GM23248 (cell line): ENCODE results near the gene ADAMTSL2. TPM values are rescaled to one million over a fixed set of nuclear protein-coding genes. Genes with fewer than 3 reads are reported as not detected.

Experiments
- DNase-seq: peaks from one replicate; pipeline ENCODE4 v3.0.0-alpha.2; 2015
- H2AFZ ChIP-seq: fragments of 200-600 bp; sonication (generic); 2 replicates; pipeline ENCODE4 v1.6.1; 2016; ENCODE audit warnings: antibody characterized with exemption
- H3F3A ChIP-seq: fragments of 200-600 bp; sonication (generic); 2 replicates; pipeline ENCODE4 v1.6.1; 2016; ENCODE audit warnings: mild to moderate bottlenecking, antibody characterized with exemption, mixed run types; ENCODE audit not compliant: insufficient read depth
- H3K27ac ChIP-seq: fragments of 200-600 bp; sonication (generic); 2 replicates; pipeline ENCODE4 v1.5.1; 2016; ENCODE audit warnings: mild to moderate bottlenecking
- H3K27me3 ChIP-seq: fragments of 200-600 bp; sonication (generic); replicated peaks from 2 replicates; pipeline ENCODE4 v1.6.1; 2016; ENCODE audit warnings: mild to moderate bottlenecking; ENCODE audit not compliant: insufficient read depth
- H3K36me3 ChIP-seq: fragments of 200-600 bp; sonication (generic); 2 replicates; pipeline ENCODE4 v1.6.1; 2016; ENCODE audit warnings: low read depth, mild to moderate bottlenecking
- H3K4me1 ChIP-seq: fragments of 200-600 bp; sonication (generic); 2 replicates; pipeline ENCODE4 v1.6.1; 2016; ENCODE audit warnings: mild to moderate bottlenecking; ENCODE audit not compliant: insufficient read depth
- H3K4me2 ChIP-seq: fragments of 200-600 bp; sonication (generic); one replicate; pipeline ENCODE4 v1.6.1; 2016; ENCODE audit warnings: mild to moderate bottlenecking; ENCODE audit not compliant: unreplicated experiment
- H3K4me3 ChIP-seq: fragments of 200-600 bp; sonication (generic); 2 replicates; pipeline ENCODE4 v1.5.1; 2016; ENCODE audit warnings: mild to moderate bottlenecking
- H3K79me2 ChIP-seq: fragments of 200-600 bp; sonication (generic); 2 replicates; pipeline ENCODE4 v1.6.1; 2016; ENCODE audit warnings: mild to moderate bottlenecking; ENCODE audit not compliant: insufficient read depth
- H3K9ac ChIP-seq: fragments of 200-600 bp; sonication (generic); 2 replicates; pipeline ENCODE4 v1.6.1; 2016; ENCODE audit warnings: mild to moderate bottlenecking
- H3K9me2 ChIP-seq: fragments of 200-600 bp; sonication (generic); 2 replicates; pipeline ENCODE4 v1.6.1; 2016; ENCODE audit warnings: mixed run types, mild to moderate bottlenecking, moderate library complexity; ENCODE audit not compliant: insufficient read depth
- H3K9me3 ChIP-seq: fragments of 200-600 bp; sonication (generic); one replicate; pipeline ENCODE4 v1.6.1; 2017; ENCODE audit warnings: low read depth
- H4K20me1 ChIP-seq: fragments of 200-600 bp; sonication (generic); 2 replicates; pipeline ENCODE4 v1.6.0; 2016; ENCODE audit not compliant: insufficient read depth
- EZH2 ChIP-seq: fragments of 200-600 bp; sonication (generic); IDR thresholded peaks from 2 replicates; pipeline ENCODE4 v1.6.1; 2018; ENCODE audit warnings: antibody characterized with exemption, mild to moderate bottlenecking; ENCODE audit not compliant: insufficient read depth, poor library complexity, severe bottlenecking
- EZH2phosphoT487 ChIP-seq: fragments of 200-600 bp; sonication (generic); IDR thresholded peaks from 2 replicates; pipeline ENCODE4 v1.6.1; 2018; ENCODE audit warnings: antibody characterized with exemption, moderate library complexity, mild to moderate bottlenecking, low read depth; ENCODE audit not compliant: insufficient read depth
- WGBS, 2 experiments: methylation state at CpG; one replicate each; pipeline ENCODE4 v1.1.6; 2015 to 2017; ENCODE audit warnings: low lambda C conversion rate in 2 of 2, low coverage in 1 of 2; ENCODE audit errors: missing lambda C conversion rate in 2 of 2; 5-methylcytosine and 5-hydroxymethylcytosine counted together
- in situ Hi-C: fragments of 300-500 bp; cut with MboI; formaldehyde crosslinking; loops from 2 replicates; pipeline ENCODE4 v1.15.0; 2020
- polyA plus RNA-seq: library from polyadenylated mRNA; unstranded; fragments of >200 nt; fragmentation: Nextera tagmentation; extraction: Ambion mirVana; gene quantifications from 2 replicates; pipeline ENCODE4 v1.2.1, GENCODE V29; 2016
- total RNA-seq: library from RNA; depleted of rRNA; stranded (reverse); fragments of >200 nt; shearing (Covaris generic); gene quantifications from 2 replicates; pipeline ENCODE4 v1.2.3, GENCODE V29; 2014

Gene ADAMTSL2
- total and polyA plus RNA-seq, 2 experiments from 2014 or later: 0.11 TPM; not detected in 1

GRCh38 chr9:133572821-133573361 lies 38.4 kb downstream of the ADAMTSL2 start:
- in situ Hi-C loops: no loop called here
- Histone ChIP-seq H3K27me3 (peaks cover 31% of the 10 kb centered on the region), H4K20me1 (no peaks in the 10 kb centered on the region), H3K36me3 (no peaks in the 10 kb centered on the region), H3K4me3 (no peak overlapping the region), H3K9me3 (no peaks in the 10 kb centered on the region), H3K4me1 (no peaks in the 10 kb centered on the region), H3F3A (no peaks in the 10 kb centered on the region), H3K4me2 (no peak overlapping the region), H3K79me2 (no peaks in the 10 kb centered on the region), H3K9ac (no peak overlapping the region), H3K27ac (no peak overlapping the region), H3K9me2 (no peaks in the 10 kb centered on the region), H2AFZ (no peak overlapping the region)
- DNase-seq: peak; percentile 36
- 0 to 3% methylated on average over 11 to 12 of the region's 15 CpGs for WGBS, 2 experiments
- TF ChIP-seq EZH2phosphoT487 (no peak), EZH2 (no peak)

GRCh38 chr9:133573791-133574515 lies 39.4 kb downstream of the ADAMTSL2 start:
- no peak overlapping the region for H3K9ac ChIP-seq
- peaks cover 31% of the 10 kb centered on the region for H3K27me3 ChIP-seq
- WGBS, 2 experiments: 65 to 67% methylated on average over 18 to 21 of the region's 21 CpGs
- H3K4me3 ChIP-seq: no peak overlapping the region
- H3K27ac ChIP-seq: no peak overlapping the region
- in situ Hi-C loops: no loop called here
- no peaks in the 10 kb centered on the region for H3K4me1 ChIP-seq
- no peak for DNase-seq
- H3K36me3 ChIP-seq: no peaks in the 10 kb centered on the region
- no peaks in the 10 kb centered on the region for H3K9me3 ChIP-seq
- H4K20me1 ChIP-seq: no peaks in the 10 kb centered on the region
- no peaks in the 10 kb centered on the region for H3K9me2 ChIP-seq
- H3K4me2 ChIP-seq: no peak overlapping the region
- TF ChIP-seq EZH2phosphoT487: no peak
- TF ChIP-seq EZH2: no peak
- H3F3A ChIP-seq: no peaks in the 10 kb centered on the region
- H2AFZ ChIP-seq: no peak overlapping the region
- H3K79me2 ChIP-seq: no peaks in the 10 kb centered on the region

GRCh38 chr9:133574771-133575170 lies 40.3 kb downstream of the ADAMTSL2 start:
- no peak for DNase-seq
- no peaks in the 10 kb centered on the region for H3K79me2 ChIP-seq
- no peak overlapping the region for H3K4me2 ChIP-seq
- no peaks in the 10 kb centered on the region for H3K9me2 ChIP-seq
- H3K4me1 ChIP-seq: no peaks in the 10 kb centered on the region
- WGBS, 2 experiments: 58 to 60% methylated on average over 13 to 15 of the region's 17 CpGs
- no peak overlapping the region for H3K4me3 ChIP-seq
- no peaks in the 10 kb centered on the region for H3K9me3 ChIP-seq
- no peak overlapping the region for H2AFZ ChIP-seq
- H3K27me3 ChIP-seq: peaks cover 24% of the 10 kb centered on the region
- no peak overlapping the region for H3K27ac ChIP-seq
- TF ChIP-seq EZH2phosphoT487 (no peak), EZH2 (no peak)
- H3K9ac ChIP-seq: no peak overlapping the region
- H3K36me3 ChIP-seq: no peaks in the 10 kb centered on the region
- no peaks in the 10 kb centered on the region for H4K20me1 ChIP-seq
- in situ Hi-C loops: no loop called here
- H3F3A ChIP-seq: no peaks in the 10 kb centered on the region

- H3K36me3 ChIP-seq: no peaks in the 10 kb centered on the region
- no peaks in the 10 kb centered on the region for H3K9me2 ChIP-seq
- no peak overlapping the region for H2AFZ ChIP-seq
- H3K4me3 ChIP-seq: no peak overlapping the region
- no peaks in the 10 kb centered on the region for H3F3A ChIP-seq
- no peaks in the 10 kb centered on the region for H3K79me2 ChIP-seq
- H3K27ac ChIP-seq: no peak overlapping the region
- H3K4me1 ChIP-seq: no peaks in the 10 kb centered on the region
- no peak overlapping the region for H3K9ac ChIP-seq
- in situ Hi-C loops: no loop called here
- H3K9me3 ChIP-seq: no peaks in the 10 kb centered on the region
- DNase-seq: no peak
- H3K27me3 ChIP-seq: peaks cover 19% of the 10 kb centered on the region
- H3K4me2 ChIP-seq: no peak overlapping the region
- no peaks in the 10 kb centered on the region for H4K20me1 ChIP-seq
- 62 to 71% methylated on average over 26 to 28 of the region's 32 CpGs for WGBS, 2 experiments
- TF ChIP-seq EZH2phosphoT487 (no peak), EZH2 (no peak)
Measured at GRCh38 chr9:133575186-133576030, 40.9 kb downstream of the ADAMTSL2 start.
